ENCODE measurements around the gene FOXJ3. TPM values are rescaled to one million over a fixed set of nuclear protein-coding genes. Genes with fewer than 3 reads are reported as not detected.

Gene FOXJ3
- total and polyA plus RNA-seq, 2 of the 13 experiments (the other 11 are each of a cell fraction or from before 2014, with no cell fraction given): 16.6 to 48.5 TPM

GRCh38 chr1:42340093-42340492, 5.1 kb upstream of the FOXJ3 start (continued):
- TF ChIP-seq ZXDC (CRISPR knock-in tag; IDR thresholded peaks at IDR 0.05) (no peak), THAP11 (CRISPR knock-in tag; IDR thresholded peaks at IDR 0.05) (peak; percentile 68), ZNF652 (CRISPR knock-in tag; IDR thresholded peaks at IDR 0.05; ENCODE audit: borderline replicate concordance, low read depth) (peak; percentile 25; the same call in 1 of the 2 replicates), FOXP4 (CRISPR knock-in tag; IDR thresholded peaks at IDR 0.05) (peak; percentile 83), ZNF737 (CRISPR knock-in tag; IDR thresholded peaks at IDR 0.05; ENCODE audit: borderline replicate concordance) (no peak), ZNF644 (CRISPR knock-in tag; IDR thresholded peaks at IDR 0.05; ENCODE audit: low read depth) (peak; percentile 67; the same call in 1 of the 2 replicates), ZSCAN9 (CRISPR knock-in tag; IDR thresholded peaks at IDR 0.05; ENCODE audit: borderline replicate concordance) (peak; percentile 85), SMAD1 (CRISPR knock-in tag; IDR thresholded peaks at IDR 0.05; ENCODE audit: borderline replicate concordance, low read depth) (no peak), ERF (CRISPR knock-in tag; IDR thresholded peaks at IDR 0.05) (peak; percentile 56; the same call in 1 of the 2 replicates), SIX4 (CRISPR knock-in tag; IDR thresholded peaks at IDR 0.05) (no peak), FOSL1 (CRISPR knock-in tag; IDR thresholded peaks at IDR 0.05; ENCODE audit: borderline replicate concordance) (peak; percentile 81), ATF1 (CRISPR knock-in tag; IDR thresholded peaks at IDR 0.05) (no peak), FOSL2 (CRISPR knock-in tag; IDR thresholded peaks at IDR 0.05) (peak; percentile 96), PHF21A (CRISPR knock-in tag; IDR thresholded peaks at IDR 0.05) (peak; percentile 52; the same call in 1 of the 2 replicates), HHEX (CRISPR knock-in tag; IDR thresholded peaks at IDR 0.05) (peak; percentile 66; the same call in 1 of the 2 replicates), HDAC1 (CRISPR knock-in tag; IDR thresholded peaks at IDR 0.05) (peak; percentile 57; the same call in 1 of the 2 replicates), ZKSCAN8 (CRISPR knock-in tag; IDR thresholded peaks at IDR 0.05; ENCODE audit: borderline replicate concordance) (peak; percentile 77; the same call in 1 of the 2 replicates), ZNF609 (CRISPR knock-in tag; IDR thresholded peaks at IDR 0.05; ENCODE audit: borderline replicate concordance) (peak; percentile 73; the same call in 1 of the 2 replicates), ZNF281 (CRISPR knock-in tag; IDR thresholded peaks at IDR 0.05; ENCODE audit: borderline replicate concordance) (0 out of 2 replicates have a peak, but pooled peaks have one; percentile 22)
